KMS-11 (cell line): Measurements from ENCODE around the gene MGME1.

ENCODE experiments used
- H2AFZ ChIP-seq: fragments of 200-600 bp; sonication (generic); 2 replicates; pipeline ENCODE4 v1.6.1; 2016; ENCODE audit warnings: antibody characterized with exemption, mixed run types, low read depth
- H3K27ac ChIP-seq: fragments of 200-600 bp; sonication (generic); 2 replicates; pipeline ENCODE4 v1.6.1; 2016; ENCODE audit warnings: mild to moderate bottlenecking, mixed run types
- H3K27me3 ChIP-seq: fragments of 200-600 bp; sonication (generic); 2 replicates; pipeline ENCODE4 v1.6.1; 2017; ENCODE audit warnings: mild to moderate bottlenecking, low read depth, mixed run types, moderate library complexity; ENCODE audit not compliant: insufficient read depth
- H3K36me3 ChIP-seq: fragments of 200-600 bp; sonication (generic); 2 replicates; pipeline ENCODE4 v1.6.1; 2017; ENCODE audit warnings: mild to moderate bottlenecking, mixed run types; ENCODE audit not compliant: insufficient read depth
- H3K4me1 ChIP-seq: fragments of 200-600 bp; sonication (generic); 2 replicates; pipeline ENCODE4 v1.6.1; 2016; ENCODE audit warnings: mild to moderate bottlenecking, low read depth, mixed run types; ENCODE audit not compliant: poor library complexity, severe bottlenecking
- H3K4me2 ChIP-seq: fragments of 200-600 bp; sonication (generic); 2 replicates; pipeline ENCODE4 v1.7.0; 2016; ENCODE audit warnings: mild to moderate bottlenecking, mixed run types
- H3K4me3 ChIP-seq: fragments of 200-600 bp; sonication (generic); IDR thresholded peaks from 2 replicates; pipeline ENCODE4 v1.6.1; 2017; ENCODE audit warnings: low read depth, low read length, mixed read lengths; ENCODE audit not compliant: insufficient read depth
- H3K79me2 ChIP-seq: fragments of 200-600 bp; sonication (generic); 2 replicates; pipeline ENCODE4 v1.6.1; 2016; ENCODE audit warnings: low read depth, mixed run types; ENCODE audit not compliant: insufficient read depth
- H3K9ac ChIP-seq: fragments of 200-600 bp; sonication (generic); 2 replicates; pipeline ENCODE4 v1.6.1; 2016; ENCODE audit warnings: mild to moderate bottlenecking, mixed run types
- H4K20me1 ChIP-seq: fragments of 200-600 bp; sonication (generic); 2 replicates; pipeline ENCODE4 v1.6.1; 2016; ENCODE audit warnings: mild to moderate bottlenecking, mixed run types; ENCODE audit not compliant: insufficient read depth
- TF ChIP-seq, protein P1 (sequence below): fragments of 200-600 bp; sonication (generic); conservative IDR thresholded peaks from 2 replicates; pipeline ENCODE4 v1.6.1; 2017; ENCODE audit warnings: low read depth, mild to moderate bottlenecking, antibody characterized with exemption, low read length, moderate library complexity, mixed read lengths

Gene MGME1

DNA sequence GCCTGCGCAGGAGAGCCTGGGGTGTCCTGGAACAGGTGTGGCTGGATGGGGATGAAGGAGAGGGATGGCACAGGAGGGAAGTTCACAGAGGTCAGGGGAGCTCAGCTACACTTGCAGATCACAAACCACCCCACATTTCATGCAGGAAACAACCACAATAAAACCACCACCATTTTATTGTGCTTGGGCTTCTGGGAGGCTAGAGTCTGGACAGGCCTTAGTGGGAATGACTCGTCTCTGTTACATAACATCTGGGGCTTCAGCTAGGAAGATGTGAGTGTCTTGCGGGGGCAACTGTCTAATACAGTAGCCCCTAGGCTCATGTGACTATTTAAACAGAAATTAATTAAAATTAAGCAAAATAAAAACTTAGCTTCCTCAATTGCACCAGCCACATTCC lies 33.6 kb upstream of the MGME1 start:
- no peaks in the 10 kb centered on the region for H3K27me3 ChIP-seq
- H2AFZ ChIP-seq = no peak overlapping the region
- no peak overlapping the region for H3K4me2 ChIP-seq
- H3K4me1 ChIP-seq = peaks cover 11% of the 10 kb centered on the region
- H3K79me2 ChIP-seq = no peaks in the 10 kb centered on the region
- TF ChIP-seq, protein P1, sequence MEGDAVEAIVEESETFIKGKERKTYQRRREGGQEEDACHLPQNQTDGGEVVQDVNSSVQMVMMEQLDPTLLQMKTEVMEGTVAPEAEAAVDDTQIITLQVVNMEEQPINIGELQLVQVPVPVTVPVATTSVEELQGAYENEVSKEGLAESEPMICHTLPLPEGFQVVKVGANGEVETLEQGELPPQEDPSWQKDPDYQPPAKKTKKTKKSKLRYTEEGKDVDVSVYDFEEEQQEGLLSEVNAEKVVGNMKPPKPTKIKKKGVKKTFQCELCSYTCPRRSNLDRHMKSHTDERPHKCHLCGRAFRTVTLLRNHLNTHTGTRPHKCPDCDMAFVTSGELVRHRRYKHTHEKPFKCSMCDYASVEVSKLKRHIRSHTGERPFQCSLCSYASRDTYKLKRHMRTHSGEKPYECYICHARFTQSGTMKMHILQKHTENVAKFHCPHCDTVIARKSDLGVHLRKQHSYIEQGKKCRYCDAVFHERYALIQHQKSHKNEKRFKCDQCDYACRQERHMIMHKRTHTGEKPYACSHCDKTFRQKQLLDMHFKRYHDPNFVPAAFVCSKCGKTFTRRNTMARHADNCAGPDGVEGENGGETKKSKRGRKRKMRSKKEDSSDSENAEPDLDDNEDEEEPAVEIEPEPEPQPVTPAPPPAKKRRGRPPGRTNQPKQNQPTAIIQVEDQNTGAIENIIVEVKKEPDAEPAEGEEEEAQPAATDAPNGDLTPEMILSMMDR = no peak
- no peak overlapping the region for H3K9ac ChIP-seq
- no peak overlapping the region for H3K27ac ChIP-seq
- H4K20me1 ChIP-seq = no peaks in the 10 kb centered on the region
- no peaks in the 10 kb centered on the region for H3K36me3 ChIP-seq
- no peak overlapping the region for H3K4me3 ChIP-seq

DNA sequence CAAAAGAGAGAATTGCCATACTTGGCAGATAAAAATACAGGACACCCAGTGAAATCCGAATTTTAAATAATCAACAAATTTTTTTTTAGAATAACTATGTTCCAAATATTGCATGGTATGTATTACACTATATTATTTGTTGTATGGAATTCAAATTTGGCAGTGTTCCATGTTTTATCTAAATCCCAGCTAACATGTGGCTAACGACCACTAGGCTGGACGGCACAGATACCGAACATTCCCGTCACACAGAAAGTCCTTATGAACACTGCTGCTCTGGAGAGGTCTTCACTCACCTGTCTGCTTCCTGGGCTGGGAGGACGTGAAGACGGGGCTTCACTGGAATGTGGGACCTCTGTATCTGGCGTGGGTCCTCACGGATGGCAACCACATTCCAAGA lies 33.1 kb upstream of the MGME1 start:
- Histone ChIP-seq H3K4me2 (no peak overlapping the region), H3K27ac (no peak overlapping the region), H3K4me1 (peaks cover 17% of the 10 kb centered on the region), H2AFZ (no peak overlapping the region), H3K27me3 (no peaks in the 10 kb centered on the region), H3K9ac (no peak overlapping the region), H3K36me3 (no peaks in the 10 kb centered on the region), H4K20me1 (no peaks in the 10 kb centered on the region), H3K4me3 (no peak overlapping the region), H3K79me2 (no peaks in the 10 kb centered on the region)
- TF ChIP-seq, protein P1 = no peak

DNA sequence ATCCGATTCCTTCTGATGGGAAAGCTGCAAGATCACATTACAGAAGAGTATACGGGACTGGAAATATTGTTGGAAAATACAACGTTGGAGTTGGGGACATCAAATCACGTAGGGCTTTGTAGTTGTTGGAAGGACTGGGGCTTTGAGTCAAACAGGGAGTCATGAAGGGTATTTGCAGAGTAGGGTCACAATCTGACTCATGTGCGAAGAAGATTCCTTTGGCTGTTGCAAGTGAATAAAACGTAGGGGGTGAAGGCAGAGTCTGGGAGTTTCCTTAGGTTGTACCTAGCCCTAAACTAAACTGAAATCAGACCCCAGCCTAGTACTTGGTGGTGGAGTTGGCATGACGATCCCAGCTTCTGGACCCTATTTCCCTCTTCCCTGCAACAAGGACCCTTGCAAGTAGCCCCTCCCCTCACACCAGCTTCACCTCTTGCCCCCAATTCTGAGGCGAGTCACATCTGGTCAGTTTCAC lies 32.5 kb upstream of the MGME1 start:
- peaks cover 23% of the 10 kb centered on the region for H3K4me1 ChIP-seq
- H3K4me2 ChIP-seq = no peak overlapping the region
- no peaks in the 10 kb centered on the region for H3K27me3 ChIP-seq
- no peaks in the 10 kb centered on the region for H4K20me1 ChIP-seq
- TF ChIP-seq, protein P1 = no peak
- no peak overlapping the region for H3K4me3 ChIP-seq
- H3K27ac ChIP-seq = no peak overlapping the region
- no peaks in the 10 kb centered on the region for H3K36me3 ChIP-seq
- no peaks in the 10 kb centered on the region for H3K79me2 ChIP-seq
- H2AFZ ChIP-seq = no peak overlapping the region
- H3K9ac ChIP-seq = no peak overlapping the region

GRCh38 chr20:17936761-17937732 lies 31.8 kb upstream of the MGME1 start:
- Histone ChIP-seq H3K27me3 (no peaks in the 10 kb centered on the region), H3K27ac (no peak overlapping the region), H3K4me2 (no peak overlapping the region), H3K4me1 (peaks cover 30% of the 10 kb centered on the region), H3K4me3 (no peak overlapping the region), H3K79me2 (no peaks in the 10 kb centered on the region), H3K9ac (no peak overlapping the region), H3K36me3 (no peaks in the 10 kb centered on the region), H4K20me1 (0 out of 2 replicates have a peak, but pooled peaks cover under 1% of the 10 kb centered on the region), H2AFZ (no peak overlapping the region)
- TF ChIP-seq, protein P1 = no peak
